Sigmoid colon (tissue), 7 donors: Measurements from ENCODE around the gene COMMD9. TPM values are rescaled to one million over a fixed set of nuclear protein-coding genes. Genes with fewer than 3 reads are reported as not detected.

Source experiments
- DNase-seq: peaks from one replicate; pipeline ENCODE4 v3.0.0-alpha.2; 2019
- H3K27ac ChIP-seq, 4 donors: fragments of 200-600 bp; sonication (generic); one replicate each; pipeline ENCODE4 v1.5.1; 2016 to 2019; ENCODE audit warnings: mild to moderate bottlenecking in 1 of 4
- H3K27me3 ChIP-seq, 3 donors: fragments of 200-600 bp; sonication (generic); one replicate each; pipeline ENCODE4 v1.5.1; 2019; ENCODE audit warnings: mild to moderate bottlenecking in 1 of 3
- H3K36me3 ChIP-seq, 4 donors: fragments of 200-600 bp; sonication (generic); one replicate each; pipeline ENCODE4 v1.5.1; 2016 to 2019
- H3K4me1 ChIP-seq, 4 donors: fragments of 200-600 bp; sonication (generic); one replicate each; pipeline ENCODE4 v1.5.1; 2017 to 2019
- H3K4me3 ChIP-seq, 4 donors: fragments of 200-600 bp; sonication (generic); one replicate each; pipeline ENCODE4 v1.5.1; 2017 to 2019; ENCODE audit warnings: mild to moderate bottlenecking in 2 of 4, moderate library complexity in 1 of 4
- H3K9me3 ChIP-seq, 4 donors: fragments of 200-600 bp in 3 of 4; sonication (generic) in 3 of 4; one replicate each; pipeline versions ENCODE4 v1.5.1 to v1.6.1; 2013 to 2019
- CTCF ChIP-seq, 4 experiments: fragments of 450-650 bp in 3 of 4; fragments of 200-600 bp in 1 of 4; IDR thresholded peaks; one replicate each; pipeline ENCODE4 v1.5.1; 2016 to 2019; ENCODE audit warnings: antibody characterized with exemption in 4 of 4, mild to moderate bottlenecking in 3 of 4, moderate library complexity in 2 of 4
- EP300 ChIP-seq, 4 donors: sonication (generic); formaldehyde crosslinking; IDR thresholded peaks; one replicate each; pipeline ENCODE4 v1.6.1; 2017; ENCODE audit warnings: antibody characterized with exemption in 4 of 4
- POLR2A ChIP-seq, 2 donors: fragments of 450-650 bp; IDR thresholded peaks; one replicate each; pipeline ENCODE4 v1.6.1; 2016; ENCODE audit warnings: antibody characterized with exemption in 2 of 2, mild to moderate bottlenecking in 2 of 2, moderate library complexity in 2 of 2
- POLR2AphosphoS5 ChIP-seq, 4 donors: sonication (generic); formaldehyde crosslinking; IDR thresholded peaks; one replicate each; pipeline ENCODE4 v1.6.1; 2017; ENCODE audit warnings: antibody characterized with exemption in 4 of 4
- WGBS, 2 donors: extraction: QIAGEN DNeasy Blood & Tissue Kit; methylation state at CpG; one replicate each; pipeline ENCODE4 v1.1.7; 2013; 5-methylcytosine and 5-hydroxymethylcytosine counted together
- intact Hi-C: fragments of 100-400 bp; cut with DNase I; formaldehyde crosslinking; loops from one replicate; pipeline ENCODE4 v1.15.1; 2023
- polyA plus RNA-seq, 3 donors: library from polyadenylated mRNA; stranded (reverse); fragments of 200-250 nt; gene quantifications; one replicate each; pipeline ENCODE4 v1.2.3, GENCODE V29; 2013
- total RNA-seq, 4 donors: library from RNA; depleted of rRNA; stranded (reverse); fragments of >200 nt; gene quantifications; one replicate each; pipeline ENCODE4 v1.1.0, GENCODE V29; 2016
- donor health status: healthy with polysubstance abuse.
- donor health status: Bipolar disorder and iron deficiency.
- donor health status: healthy.

Gene COMMD9
- total and polyA plus RNA-seq, 7 donors, result 15.5 to 44.6 (median 30.7) TPM

GRCh38 chr11:36278531-36279282 lies 10.5 kb downstream of the COMMD9 start:
- TF ChIP-seq POLR2AphosphoS5 (IDR thresholded peaks at IDR 0.05) (no peak), EP300 (IDR thresholded peaks at IDR 0.05) (no peak), CTCF (IDR thresholded peaks at IDR 0.05) (no peak)
- H3K4me1 ChIP-seq, result no peaks in the 10 kb centered on the region
- peaks cover 24 to 67% (median 30%) of the 10 kb centered on the region in 4 donors for H3K36me3 ChIP-seq
- no peak overlapping the region for H3K4me3 ChIP-seq
- H3K9me3 ChIP-seq, result no peaks in the 10 kb centered on the region
- intact Hi-C loops, result no loop called here
- no peak overlapping the region for H3K27ac ChIP-seq
- WGBS, 2 donors, result 86 to 87% methylated on average over 13 of the region's 13 CpGs
- no peaks in the 10 kb centered on the region for H3K27me3 ChIP-seq
- no peak for DNase-seq

DNA sequence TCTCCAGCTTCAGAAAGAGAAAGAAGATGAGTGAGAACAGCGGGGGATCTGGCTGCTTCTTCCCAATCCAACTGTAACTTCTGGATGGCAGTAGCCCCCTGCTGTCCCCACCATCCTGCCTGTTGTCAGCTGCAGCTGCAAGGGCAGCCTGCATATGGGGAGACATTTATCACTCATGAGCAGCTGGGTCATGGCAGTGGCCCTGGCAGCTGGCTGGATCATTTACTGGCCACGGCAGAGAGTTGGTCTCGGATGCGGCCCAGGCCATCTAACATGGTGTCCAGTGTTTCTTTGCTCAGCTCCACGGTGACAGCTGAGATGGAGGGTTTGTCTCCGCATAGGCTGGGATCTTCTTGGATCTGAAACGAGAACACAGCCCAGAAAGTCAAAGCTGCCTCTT lies 14.8 kb downstream of the COMMD9 start:
- Histone ChIP-seq H3K4me3 (no peak overlapping the region), H3K4me1 (no peaks in the 10 kb centered on the region), H3K27me3 (no peaks in the 10 kb centered on the region), H3K36me3 (peaks cover 25 to 84% (median 45%) of the 10 kb centered on the region in 4 donors), H3K27ac (no peak overlapping the region), H3K9me3 (no peaks in the 10 kb centered on the region)
- intact Hi-C loops, result no loop called here
- no peak for DNase-seq
- 96 to 97% methylated on average over 7 of the region's 7 CpGs for WGBS, 2 donors
- TF ChIP-seq POLR2AphosphoS5 (IDR thresholded peaks at IDR 0.05) (no peak), EP300 (IDR thresholded peaks at IDR 0.05) (no peak), CTCF (IDR thresholded peaks at IDR 0.05) (no peak), POLR2A (IDR thresholded peaks at IDR 0.05) (no peak)

GRCh38 chr11:36273110-36273509 lies 16.1 kb downstream of the COMMD9 start:
- peaks cover 17 to 71% (median 41%) of the 10 kb centered on the region in 4 donors for H3K36me3 ChIP-seq
- no peak for TF ChIP-seq CTCF (IDR thresholded peaks at IDR 0.05)
- TF ChIP-seq POLR2AphosphoS5 (IDR thresholded peaks at IDR 0.05), result no peak
- H3K27ac ChIP-seq, result no peak overlapping the region
- intact Hi-C loops, result no loop called here
- WGBS, 2 donors, result 79 to 95% methylated on average over 3 of the region's 3 CpGs
- no peaks in the 10 kb centered on the region for H3K4me1 ChIP-seq
- no peaks in the 10 kb centered on the region for H3K9me3 ChIP-seq
- DNase-seq, result no peak
- H3K4me3 ChIP-seq, result no peak overlapping the region
- H3K27me3 ChIP-seq, result no peaks in the 10 kb centered on the region

GRCh38 chr11:36271794-36272407 lies 17.3 kb downstream of the COMMD9 start:
- intact Hi-C loops, result no loop called here
- 80 to 86% methylated on average over 5 of the region's 5 CpGs for WGBS, 2 donors
- no peaks in the 10 kb centered on the region for H3K4me1 ChIP-seq

More at GRCh38 chr11:36271794-36272407, 17.3 kb downstream of the COMMD9 start:
- no peak overlapping the region for H3K4me3 ChIP-seq
- no peaks in the 10 kb centered on the region for H3K9me3 ChIP-seq
- TF ChIP-seq EP300 (IDR thresholded peaks at IDR 0.05) (no peak), POLR2A (IDR thresholded peaks at IDR 0.05) (no peak), CTCF (IDR thresholded peaks at IDR 0.05) (no peak), POLR2AphosphoS5 (IDR thresholded peaks at IDR 0.05) (no peak)
- no peaks in the 10 kb centered on the region for H3K27me3 ChIP-seq
- DNase-seq, result no peak
- peaks cover 17 to 62% (median 41%) of the 10 kb centered on the region in 4 donors for H3K36me3 ChIP-seq
- H3K27ac ChIP-seq, result no peak overlapping the region
